HUES48 (cell line): ENCODE measurements around the gene KAZALD1.

Source experiments
- H3K27ac ChIP-seq: one replicate; pipeline ENCODE4 v1.7.0; 2013; ENCODE audit warnings: low read depth, low read length, inconsistent platforms
- H3K27me3 ChIP-seq: 2 replicates; pipeline ENCODE4 v1.6.1; 2013; ENCODE audit warnings: mild to moderate bottlenecking, low read length; ENCODE audit not compliant: control insufficient read depth, insufficient read depth
- H3K36me3 ChIP-seq: 2 replicates; pipeline ENCODE4 v1.6.1; 2013; ENCODE audit warnings: low read length; ENCODE audit not compliant: control insufficient read depth, insufficient read depth
- H3K4me1 ChIP-seq: 2 replicates; pipeline ENCODE4 v1.6.1; 2013; ENCODE audit warnings: mild to moderate bottlenecking, low read length; ENCODE audit not compliant: control insufficient read depth, insufficient read depth
- H3K4me3 ChIP-seq: 2 replicates; pipeline ENCODE4 v1.5.1; 2013; ENCODE audit warnings: mild to moderate bottlenecking, low read depth, low read length
- H3K9ac ChIP-seq: 2 replicates; pipeline ENCODE4 v1.6.1; 2013; ENCODE audit warnings: mild to moderate bottlenecking, low read depth, low read length, moderate library complexity
- H3K9me3 ChIP-seq: 2 replicates; pipeline ENCODE4 v1.6.1; 2013; ENCODE audit warnings: low read length; ENCODE audit not compliant: control insufficient read depth, insufficient read depth

Gene KAZALD1

DNA sequence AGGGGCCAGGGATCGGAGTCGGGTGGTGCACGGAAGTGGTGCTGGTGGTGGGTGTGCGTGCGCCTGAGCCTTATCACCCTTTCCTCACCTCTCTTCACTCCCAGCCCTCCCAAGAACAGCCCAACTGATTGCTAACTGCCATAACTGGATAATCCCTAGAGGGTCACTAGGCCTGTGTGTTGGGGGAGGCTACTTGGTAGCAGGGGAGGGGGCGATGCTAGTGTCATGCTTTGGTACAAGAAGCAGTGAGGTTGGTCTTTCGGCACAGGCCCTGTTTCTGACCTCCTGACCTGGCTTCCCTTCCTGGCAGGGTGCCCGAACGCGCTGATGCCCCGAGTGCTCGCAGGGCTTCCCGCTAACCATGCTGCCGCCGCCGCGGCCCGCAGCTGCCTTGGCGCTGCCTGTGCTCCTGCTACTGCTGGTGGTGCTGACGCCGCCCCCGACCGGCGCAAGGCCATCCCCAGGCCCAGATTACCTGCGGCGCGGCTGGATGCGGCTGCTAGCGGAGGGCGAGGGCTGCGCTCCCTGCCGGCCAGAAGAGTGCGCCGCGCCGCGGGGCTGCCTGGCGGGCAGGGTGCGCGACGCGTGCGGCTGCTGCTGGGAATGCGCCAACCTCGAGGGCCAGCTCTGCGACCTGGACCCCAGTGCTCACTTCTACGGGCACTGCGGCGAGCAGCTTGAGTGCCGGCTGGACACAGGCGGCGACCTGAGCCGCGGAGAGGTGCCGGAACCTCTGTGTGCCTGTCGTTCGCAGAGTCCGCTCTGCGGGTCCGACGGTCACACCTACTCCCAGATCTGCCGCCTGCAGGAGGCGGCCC is 652 bp downstream of the KAZALD1 start:
- peak overlapping the region; percentile 96 for H3K4me3 ChIP-seq
- peaks cover 64% of the 10 kb centered on the region for H3K27me3 ChIP-seq
- no peak overlapping the region for H3K27ac ChIP-seq
- H3K9ac ChIP-seq = no peak overlapping the region
- H3K36me3 ChIP-seq = no peaks in the 10 kb centered on the region
- H3K9me3 ChIP-seq = no peaks in the 10 kb centered on the region
- peaks cover 31% of the 10 kb centered on the region for H3K4me1 ChIP-seq

DNA sequence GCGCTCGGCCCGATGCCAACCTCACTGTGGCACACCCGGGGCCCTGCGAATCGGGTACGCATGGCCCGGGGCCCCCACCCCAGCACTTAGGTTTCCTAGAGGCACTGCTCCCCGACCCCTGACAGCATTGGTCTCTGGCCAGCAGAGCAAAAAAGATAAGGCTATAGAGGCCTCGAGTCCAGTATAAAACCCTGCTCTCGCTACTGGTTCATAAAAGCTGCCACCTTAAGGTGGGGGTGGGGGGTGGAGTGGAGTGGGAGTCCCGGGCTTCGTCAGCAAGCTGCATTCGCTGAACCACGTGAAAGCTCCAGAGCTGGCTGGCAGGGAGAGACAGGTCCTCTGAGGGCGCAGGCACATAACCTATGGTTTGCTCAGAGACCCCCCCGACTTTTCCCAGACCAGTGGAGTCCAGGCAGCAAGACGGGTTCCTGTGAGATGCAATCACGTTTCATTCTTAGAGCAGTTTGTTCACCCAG is 1.3 kb downstream of the KAZALD1 start:
- Histone ChIP-seq H3K9me3 (no peaks in the 10 kb centered on the region), H3K4me3 (peak overlapping the region; percentile 96; the same call in 1 of the 2 replicates), H3K9ac (no peak overlapping the region), H3K4me1 (peaks cover 31% of the 10 kb centered on the region), H3K36me3 (no peaks in the 10 kb centered on the region), H3K27ac (no peak overlapping the region), H3K27me3 (peaks cover 67% of the 10 kb centered on the region)

DNA sequence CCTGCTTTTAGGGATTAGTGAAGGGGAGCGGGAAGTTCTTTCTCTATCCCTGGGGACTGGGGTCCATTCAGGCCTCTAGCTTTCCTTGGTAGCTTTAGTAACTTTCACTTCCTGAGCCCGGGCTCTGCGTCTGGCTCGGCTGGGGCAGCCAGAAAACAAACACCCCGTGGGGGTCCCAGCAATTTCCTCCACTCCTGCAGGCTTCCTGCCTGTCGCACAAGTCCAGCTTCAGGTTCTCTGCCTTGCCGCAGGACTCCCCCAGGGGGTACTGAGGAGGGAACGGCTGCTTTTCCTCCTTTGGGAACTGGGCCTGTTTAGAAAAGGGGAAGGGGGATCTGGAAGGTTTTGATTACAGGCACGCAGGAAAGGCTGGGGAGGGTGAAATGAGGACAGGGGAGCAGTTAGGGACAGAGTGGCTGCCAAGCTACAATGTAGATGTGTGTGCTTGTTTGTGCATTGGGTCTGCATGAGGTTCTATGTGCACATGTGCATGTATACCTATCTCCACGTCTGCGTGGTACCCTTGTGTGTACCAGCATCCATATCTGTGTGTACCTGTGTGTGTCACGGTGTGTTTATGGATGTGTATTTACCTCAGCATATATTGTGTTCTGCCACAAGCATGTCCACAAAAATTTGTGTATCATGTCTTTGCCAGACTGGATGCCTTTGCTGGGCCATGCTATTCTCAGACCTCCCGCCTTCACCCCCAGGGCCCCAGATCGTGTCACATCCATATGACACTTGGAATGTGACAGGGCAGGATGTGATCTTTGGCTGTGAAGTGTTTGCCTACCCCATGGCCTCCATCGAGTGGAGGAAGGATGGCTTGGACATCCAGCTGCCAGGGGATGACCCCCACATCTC is 2.0 kb downstream of the KAZALD1 start:
- Histone ChIP-seq H3K27me3 (peaks cover 67% of the 10 kb centered on the region), H3K36me3 (no peaks in the 10 kb centered on the region), H3K9ac (no peak overlapping the region), H3K9me3 (no peaks in the 10 kb centered on the region), H3K4me3 (no peak overlapping the region), H3K4me1 (peaks cover 31% of the 10 kb centered on the region), H3K27ac (no peak overlapping the region)

DNA sequence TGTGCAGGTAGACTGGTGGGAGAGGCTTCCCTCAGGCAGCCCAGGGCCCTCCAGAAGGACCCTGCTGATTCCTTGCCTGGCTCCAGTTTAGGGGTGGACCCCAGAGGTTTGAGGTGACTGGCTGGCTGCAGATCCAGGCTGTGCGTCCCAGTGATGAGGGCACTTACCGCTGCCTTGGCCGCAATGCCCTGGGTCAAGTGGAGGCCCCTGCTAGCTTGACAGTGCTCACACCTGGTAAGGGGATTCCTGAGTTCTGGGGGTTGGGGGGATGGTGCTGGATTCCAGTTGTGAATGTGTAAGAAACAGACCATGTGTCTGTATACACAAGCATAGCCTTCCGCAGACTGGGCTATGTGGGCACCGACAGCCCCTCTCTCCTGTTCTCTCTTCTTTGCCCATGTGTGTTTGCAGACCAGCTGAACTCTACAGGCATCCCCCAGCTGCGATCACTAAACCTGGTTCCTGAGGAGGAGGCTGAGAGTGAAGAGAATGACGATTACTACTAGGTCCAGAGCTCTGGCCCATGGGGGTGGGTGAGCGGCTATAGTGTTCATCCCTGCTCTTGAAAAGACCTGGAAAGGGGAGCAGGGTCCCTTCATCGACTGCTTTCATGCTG is 2.7 kb downstream of the KAZALD1 start:
- Histone ChIP-seq H3K36me3 (no peaks in the 10 kb centered on the region), H3K4me1 (peaks cover 29% of the 10 kb centered on the region), H3K9ac (no peak overlapping the region), H3K27ac (no peak overlapping the region), H3K4me3 (no peak overlapping the region), H3K27me3 (peaks cover 71% of the 10 kb centered on the region), H3K9me3 (no peaks in the 10 kb centered on the region)

- Histone ChIP-seq H3K27me3 (peaks cover 78% of the 10 kb centered on the region), H3K9me3 (no peaks in the 10 kb centered on the region), H3K9ac (no peak overlapping the region), H3K4me1 (peaks cover 25% of the 10 kb centered on the region), H3K27ac (no peak overlapping the region), H3K36me3 (no peaks in the 10 kb centered on the region), H3K4me3 (peak overlapping the region; percentile 66; the same call in 1 of the 2 replicates)
These were observed 3.8 kb downstream of the KAZALD1 start for GRCh38 chr10:101065481-101066145.

DNA sequence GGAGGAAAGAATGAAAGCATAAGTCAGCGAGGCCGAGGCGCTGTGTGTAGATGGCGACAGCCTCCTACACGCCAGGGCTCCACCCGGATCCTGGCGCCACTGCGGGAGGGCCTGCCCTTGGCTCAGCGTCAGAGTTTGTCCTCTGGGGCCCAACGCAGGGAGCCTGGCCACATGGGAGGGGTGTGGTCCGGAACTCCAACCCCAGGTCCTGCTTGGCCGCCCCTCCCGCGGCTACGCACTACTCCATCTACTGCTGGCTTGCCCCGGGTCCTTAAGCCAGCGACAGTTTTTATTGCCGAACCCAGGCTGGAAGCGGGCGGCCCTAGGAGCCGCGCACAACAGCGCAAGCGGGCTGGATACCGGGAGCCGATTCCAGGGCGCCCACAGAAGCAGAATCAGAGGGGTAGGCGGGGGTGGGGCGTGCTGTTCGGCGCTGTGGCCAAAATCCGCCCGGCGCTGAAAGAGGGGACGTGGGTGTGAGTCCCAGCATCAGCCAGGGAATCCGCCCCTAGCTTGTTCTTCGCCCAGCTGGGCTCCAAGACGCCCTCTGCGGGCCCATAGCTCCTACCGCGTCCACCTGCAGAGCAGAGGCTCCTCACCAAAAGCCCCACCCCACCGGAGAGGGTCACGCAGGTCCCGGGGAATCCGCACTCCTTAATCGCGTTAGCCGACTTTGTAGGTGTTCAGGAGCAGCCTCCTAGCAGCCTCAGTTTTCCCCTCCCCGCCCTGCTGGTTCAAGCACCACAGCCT is 4.5 kb downstream of the KAZALD1 start:
- no peaks in the 10 kb centered on the region for H3K9me3 ChIP-seq
- H3K4me3 ChIP-seq = peak overlapping the region; percentile 66
- H3K27ac ChIP-seq = no peak overlapping the region
- peaks cover 25% of the 10 kb centered on the region for H3K4me1 ChIP-seq
- no peaks in the 10 kb centered on the region for H3K36me3 ChIP-seq
- no peak overlapping the region for H3K9ac ChIP-seq
- peaks cover 80% of the 10 kb centered on the region for H3K27me3 ChIP-seq

DNA sequence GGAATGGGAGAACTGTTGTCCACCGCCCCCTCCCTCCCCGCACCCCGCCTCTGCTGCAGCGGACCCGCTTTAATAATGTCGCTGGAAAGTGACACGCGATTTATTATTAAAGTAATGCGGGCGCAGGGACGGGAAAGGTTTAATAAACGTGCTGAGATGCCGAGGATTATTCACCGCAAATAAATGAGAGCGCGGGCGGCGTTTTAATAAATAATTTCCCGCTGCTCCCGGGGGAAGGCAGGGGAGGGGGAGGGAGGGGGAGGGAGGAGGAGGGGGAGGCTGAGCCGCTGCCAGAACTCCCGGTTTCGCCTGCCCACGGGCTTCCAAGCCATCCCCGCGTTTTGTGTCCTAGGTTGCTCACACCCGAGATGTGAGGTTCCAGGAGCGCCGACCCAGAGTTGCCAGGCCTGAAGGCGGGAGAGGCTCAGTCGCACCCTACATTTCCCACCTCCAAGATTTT is 5.1 kb downstream of the KAZALD1 start:
- Histone ChIP-seq H3K4me3 (peak overlapping the region; percentile 66), H3K27ac (no peak overlapping the region), H3K9me3 (no peaks in the 10 kb centered on the region), H3K36me3 (no peaks in the 10 kb centered on the region), H3K27me3 (peaks cover 80% of the 10 kb centered on the region), H3K9ac (no peak overlapping the region), H3K4me1 (peaks cover 20% of the 10 kb centered on the region)

- Histone ChIP-seq H3K27ac (no peak overlapping the region), H3K4me3 (peak overlapping the region; percentile 66), H3K9ac (no peak overlapping the region), H3K4me1 (peaks cover 18% of the 10 kb centered on the region), H3K27me3 (peaks cover 80% of the 10 kb centered on the region), H3K9me3 (no peaks in the 10 kb centered on the region), H3K36me3 (no peaks in the 10 kb centered on the region)
These were observed 5.7 kb downstream of the KAZALD1 start for GRCh38 chr10:101067356-101068083.

DNA sequence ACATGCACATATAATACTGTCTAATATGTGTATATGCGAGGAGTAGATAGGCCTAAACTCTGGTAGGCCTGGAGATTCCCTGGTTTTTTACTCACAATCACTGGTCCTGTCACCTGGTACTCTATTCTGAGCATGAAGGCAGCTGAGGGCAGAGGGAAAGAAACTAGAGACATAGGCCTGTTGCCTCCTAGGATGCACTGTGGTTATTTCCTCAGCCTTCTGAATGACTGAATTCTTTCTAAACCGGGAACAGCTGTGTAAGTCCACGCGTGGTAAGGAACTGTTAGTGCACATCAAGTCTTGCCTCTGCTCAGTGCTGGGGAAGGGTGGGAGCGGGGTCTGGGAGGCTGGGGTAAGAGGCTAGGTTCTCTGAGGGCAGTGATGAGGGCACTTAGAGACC is 7.7 kb downstream of the KAZALD1 start:
- Histone ChIP-seq H3K36me3 (no peaks in the 10 kb centered on the region), H3K4me3 (no peak overlapping the region), H3K27ac (no peak overlapping the region), H3K9me3 (no peaks in the 10 kb centered on the region), H3K4me1 (peaks cover 10% of the 10 kb centered on the region), H3K27me3 (peaks cover 80% of the 10 kb centered on the region), H3K9ac (no peak overlapping the region)
